GM12872 (cell line): ENCODE data around the gene UBE2D4.
A peak's percentile ranks its signal among the peaks of the same experiment; 100 is the strongest.

Experiments used
- TF ChIP-seq, protein P1 (sequence below): IDR thresholded peaks from 3 replicates; pipeline ENCODE4 v1.5.1; 2011; ENCODE audit warnings: low read depth, mild to moderate bottlenecking, low read length, moderate library complexity; ENCODE audit not compliant: insufficient read depth

Gene UBE2D4

DNA sequence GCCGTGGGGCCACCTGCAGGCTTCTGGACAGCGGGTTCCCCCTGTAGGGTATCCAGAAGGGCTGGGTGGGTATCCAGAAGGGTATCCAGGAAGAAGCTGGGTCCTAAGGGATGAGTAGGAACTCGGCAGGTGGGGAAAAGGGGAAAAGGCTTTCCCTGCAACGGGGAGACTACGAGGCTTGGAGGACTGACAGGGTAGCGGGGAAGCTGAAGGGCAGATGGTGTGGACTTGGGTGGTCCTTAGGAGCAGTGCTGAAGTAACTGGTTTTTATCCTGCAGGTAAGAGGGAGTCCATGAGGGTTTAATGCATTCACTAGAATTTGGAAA is 525 bp downstream of the UBE2D4 start:
- TF ChIP-seq, protein P1, sequence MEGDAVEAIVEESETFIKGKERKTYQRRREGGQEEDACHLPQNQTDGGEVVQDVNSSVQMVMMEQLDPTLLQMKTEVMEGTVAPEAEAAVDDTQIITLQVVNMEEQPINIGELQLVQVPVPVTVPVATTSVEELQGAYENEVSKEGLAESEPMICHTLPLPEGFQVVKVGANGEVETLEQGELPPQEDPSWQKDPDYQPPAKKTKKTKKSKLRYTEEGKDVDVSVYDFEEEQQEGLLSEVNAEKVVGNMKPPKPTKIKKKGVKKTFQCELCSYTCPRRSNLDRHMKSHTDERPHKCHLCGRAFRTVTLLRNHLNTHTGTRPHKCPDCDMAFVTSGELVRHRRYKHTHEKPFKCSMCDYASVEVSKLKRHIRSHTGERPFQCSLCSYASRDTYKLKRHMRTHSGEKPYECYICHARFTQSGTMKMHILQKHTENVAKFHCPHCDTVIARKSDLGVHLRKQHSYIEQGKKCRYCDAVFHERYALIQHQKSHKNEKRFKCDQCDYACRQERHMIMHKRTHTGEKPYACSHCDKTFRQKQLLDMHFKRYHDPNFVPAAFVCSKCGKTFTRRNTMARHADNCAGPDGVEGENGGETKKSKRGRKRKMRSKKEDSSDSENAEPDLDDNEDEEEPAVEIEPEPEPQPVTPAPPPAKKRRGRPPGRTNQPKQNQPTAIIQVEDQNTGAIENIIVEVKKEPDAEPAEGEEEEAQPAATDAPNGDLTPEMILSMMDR, result 0 out of 3 replicates have a peak, but pooled peaks have one; percentile 7

DNA sequence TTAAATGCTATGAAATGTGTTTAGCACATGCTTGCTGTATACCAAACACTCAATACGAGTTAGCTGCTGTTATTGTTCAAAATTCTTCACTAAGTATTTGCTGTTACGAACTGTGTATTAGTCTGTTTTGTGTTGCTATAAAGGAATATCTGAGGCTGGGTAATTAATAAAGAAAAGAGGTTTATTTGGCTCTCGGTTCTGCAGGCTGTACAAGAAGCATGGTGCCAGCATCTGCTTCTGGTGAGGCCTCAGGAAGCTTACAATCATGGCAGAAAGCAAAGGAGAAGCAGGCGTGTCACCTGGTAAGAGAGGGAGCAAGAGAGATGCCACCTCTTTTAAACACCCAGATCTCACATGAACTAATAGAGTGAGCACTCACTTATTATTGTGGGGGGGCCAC is 1.6 kb downstream of the UBE2D4 start:
- TF ChIP-seq, protein P1, result no peak

DNA sequence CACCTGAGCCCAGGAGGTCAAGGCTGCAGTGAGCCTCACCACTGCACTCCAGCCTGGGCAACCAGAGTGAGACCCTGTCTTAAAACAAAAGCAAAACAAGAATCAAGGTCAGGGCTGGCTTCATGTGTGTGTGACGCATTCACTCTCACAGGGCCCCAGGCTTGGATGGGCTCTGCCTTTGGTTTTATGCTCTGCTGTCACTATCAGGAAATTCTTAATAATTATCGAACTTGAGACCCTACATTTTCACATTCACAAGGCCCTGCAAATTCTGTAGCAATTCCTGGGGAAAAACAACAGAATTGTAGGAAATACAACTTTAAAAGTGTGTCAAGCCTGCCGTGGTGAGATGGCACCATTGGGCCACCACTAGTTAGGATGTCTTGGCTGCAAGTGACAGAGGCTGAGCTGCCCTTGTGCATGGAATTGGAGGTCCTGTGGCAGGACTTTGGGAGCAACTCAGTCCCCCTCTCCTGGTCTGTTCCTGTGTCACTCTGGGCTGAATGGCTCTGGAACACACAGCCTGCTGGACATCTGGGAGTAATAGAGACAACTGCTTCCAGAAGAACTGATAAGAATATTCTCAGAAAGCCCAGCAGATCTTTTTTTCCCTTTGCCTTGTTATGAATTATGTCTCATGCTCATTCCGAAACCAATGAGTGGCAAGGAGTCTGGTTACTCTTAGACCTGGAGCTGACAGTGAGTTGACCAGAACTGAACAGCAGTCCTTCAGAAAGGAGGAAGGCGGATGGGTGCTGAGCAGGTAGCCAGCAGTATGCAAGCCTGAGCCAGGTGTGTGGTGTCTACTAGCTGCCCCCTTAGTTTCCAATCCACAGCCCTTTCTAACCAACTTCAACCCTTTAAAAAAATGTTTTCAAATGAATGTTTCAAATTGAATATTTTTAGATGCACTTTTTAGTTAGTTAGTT is 3.6 kb downstream of the UBE2D4 start:
- TF ChIP-seq, protein P1, result no peak

DNA sequence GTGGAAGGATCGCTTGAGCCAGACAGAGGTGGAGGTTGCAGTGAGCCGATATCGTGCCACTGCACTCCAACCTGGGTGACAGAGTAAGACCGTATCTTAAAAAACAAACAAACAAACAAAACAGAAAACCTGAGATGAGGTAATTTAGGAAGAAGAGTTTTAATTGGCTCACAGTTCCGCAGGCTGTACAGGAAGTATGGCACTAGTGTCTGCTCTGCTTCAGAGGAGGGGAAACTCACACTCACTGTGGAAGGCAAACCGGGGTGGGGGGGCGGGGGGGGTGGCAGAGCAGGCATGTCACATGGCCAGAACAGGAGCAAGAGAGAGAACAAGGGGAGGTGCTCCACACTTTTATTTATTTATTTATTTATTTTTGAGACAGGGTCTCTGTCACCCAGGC is 5.1 kb downstream of the UBE2D4 start:
- TF ChIP-seq, protein P1, result no peak

DNA sequence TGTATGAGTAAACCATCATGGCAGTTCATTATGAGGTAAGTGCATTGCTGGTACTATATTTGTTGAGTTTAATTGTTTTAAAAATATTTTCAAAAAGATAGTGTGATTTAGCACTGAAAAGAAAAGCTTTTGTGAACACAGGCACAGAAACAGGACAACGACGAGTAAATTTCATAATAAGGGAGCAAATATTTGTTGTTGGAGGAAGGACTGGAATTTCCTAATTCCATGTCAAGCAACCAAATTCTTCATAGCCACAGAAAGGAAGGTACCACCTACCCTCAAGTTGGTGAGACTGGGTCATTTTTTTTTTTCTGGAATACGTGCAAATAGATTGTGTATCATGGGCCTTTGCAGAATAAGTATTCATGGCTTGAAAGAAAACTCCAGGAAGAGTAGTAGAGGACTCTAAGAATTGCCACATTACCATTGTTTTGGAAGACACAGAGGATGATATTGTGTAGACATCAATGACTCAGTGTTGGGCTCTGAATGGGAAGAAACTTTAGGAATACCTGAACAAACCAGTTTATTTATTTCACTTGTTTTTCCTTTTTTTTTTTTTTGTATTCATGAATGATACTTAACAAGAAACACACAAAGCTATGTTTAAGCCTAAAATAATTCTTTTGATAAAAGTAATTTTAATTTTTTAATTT is 7.8 kb downstream of the UBE2D4 start:
- TF ChIP-seq, protein P1, result no peak

DNA sequence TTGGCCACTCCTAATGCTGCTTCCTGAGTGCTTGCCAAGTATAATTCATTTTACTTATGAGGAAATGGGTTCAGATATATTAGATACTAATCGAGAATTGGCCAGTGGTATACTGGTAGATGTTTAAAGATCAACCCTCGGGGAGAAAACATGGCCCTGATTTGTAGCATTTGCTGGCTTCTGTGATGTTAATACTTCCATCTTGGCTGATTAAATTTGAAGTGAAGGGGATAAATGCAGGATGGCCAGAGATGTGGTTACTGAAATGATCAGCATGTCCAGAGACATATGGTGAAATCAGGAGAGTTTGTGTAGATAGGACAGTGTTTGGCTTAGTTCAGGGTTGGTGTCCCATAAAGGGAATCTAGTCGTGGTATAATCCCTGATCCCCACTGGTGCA is 11.2 kb downstream of the UBE2D4 start:
- TF ChIP-seq, protein P1, result no peak

DNA sequence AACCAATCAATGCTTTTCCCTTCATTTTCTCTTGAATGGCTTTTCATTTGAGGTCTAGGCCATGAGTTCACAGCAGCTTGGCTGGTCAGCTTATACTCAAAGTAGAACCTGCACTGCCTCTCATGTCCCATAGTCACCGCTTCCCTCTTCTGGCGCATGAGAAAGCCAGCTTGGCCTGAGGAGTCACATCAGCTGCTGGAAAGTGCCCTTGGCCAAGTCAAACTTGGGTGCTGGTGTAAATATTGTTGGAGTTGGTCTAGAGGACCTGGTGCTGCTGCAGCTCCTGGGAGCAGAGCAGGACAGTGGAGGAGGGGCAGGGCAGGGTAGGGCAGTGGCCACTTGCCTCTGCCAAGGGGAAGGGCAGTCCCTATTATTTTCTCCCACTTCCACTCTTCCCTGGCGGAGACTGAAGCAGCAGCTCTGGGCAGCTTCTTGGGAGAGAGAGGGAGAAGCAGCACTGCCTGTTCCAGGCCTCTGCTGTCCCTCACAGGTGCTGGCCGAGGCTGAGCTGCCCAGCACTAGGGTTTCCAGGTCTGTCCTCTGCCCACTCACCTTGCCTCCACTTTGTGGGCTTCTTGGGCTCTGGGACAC is 12.8 kb downstream of the UBE2D4 start:
- TF ChIP-seq, protein P1, result no peak
